Anterior cingulate cortex (tissue), 58 donors: ENCODE measurements around the gene FOXP4.

ENCODE experiments used
- DNase-seq, 58 donors: peaks; one replicate each; lab custom pipeline; 2025; lab: John Stamatoyannopoulos, UW

The FOXP4 gene

DNA sequence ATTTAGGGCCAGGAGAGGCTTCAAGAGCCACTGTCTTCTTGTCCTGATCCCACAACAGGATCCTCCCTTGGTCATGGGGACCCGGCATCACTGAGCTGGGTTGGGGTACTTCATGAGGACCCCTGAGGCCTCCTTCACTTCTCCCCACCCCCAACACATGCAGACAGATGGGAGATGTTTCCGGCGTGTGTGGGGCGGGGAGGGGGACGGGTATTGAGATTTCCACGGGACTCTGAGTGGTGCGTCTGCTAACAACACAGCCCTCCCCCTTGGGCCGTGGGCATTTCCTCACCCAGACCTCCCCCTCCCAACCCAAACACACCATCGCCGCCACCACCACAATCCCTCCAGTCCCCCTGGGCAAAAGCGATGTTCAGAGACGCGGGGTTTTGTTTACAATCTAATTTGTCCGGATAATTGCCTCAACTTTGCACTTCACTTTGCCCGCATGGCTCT is 906 bp upstream of the FOXP4 start:
- DNase-seq, result no peak

DNA sequence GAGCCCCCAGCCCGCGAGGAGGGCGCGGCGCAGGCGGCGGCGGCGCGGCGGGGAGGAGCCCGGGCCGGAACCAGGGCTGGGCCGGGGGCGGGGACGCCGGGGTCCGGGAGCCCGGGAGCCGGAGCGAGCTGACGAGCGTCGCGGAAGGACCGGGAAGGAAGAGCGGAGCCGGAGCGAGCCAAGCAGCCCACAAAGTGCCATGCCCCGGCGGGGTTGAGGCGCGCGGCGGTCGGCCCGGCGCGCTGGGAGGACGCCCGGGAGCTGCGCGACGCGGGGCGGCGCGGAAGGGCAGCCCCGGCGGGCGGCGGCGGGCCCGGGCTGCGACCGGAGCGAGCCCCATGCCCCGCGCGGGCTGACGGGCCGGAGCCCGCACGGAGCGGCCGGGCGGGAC is 289 bp downstream of the FOXP4 start:
- DNase-seq, result peak in 5 of 58 donors; percentile 55 to 77 (median 62)

DNA sequence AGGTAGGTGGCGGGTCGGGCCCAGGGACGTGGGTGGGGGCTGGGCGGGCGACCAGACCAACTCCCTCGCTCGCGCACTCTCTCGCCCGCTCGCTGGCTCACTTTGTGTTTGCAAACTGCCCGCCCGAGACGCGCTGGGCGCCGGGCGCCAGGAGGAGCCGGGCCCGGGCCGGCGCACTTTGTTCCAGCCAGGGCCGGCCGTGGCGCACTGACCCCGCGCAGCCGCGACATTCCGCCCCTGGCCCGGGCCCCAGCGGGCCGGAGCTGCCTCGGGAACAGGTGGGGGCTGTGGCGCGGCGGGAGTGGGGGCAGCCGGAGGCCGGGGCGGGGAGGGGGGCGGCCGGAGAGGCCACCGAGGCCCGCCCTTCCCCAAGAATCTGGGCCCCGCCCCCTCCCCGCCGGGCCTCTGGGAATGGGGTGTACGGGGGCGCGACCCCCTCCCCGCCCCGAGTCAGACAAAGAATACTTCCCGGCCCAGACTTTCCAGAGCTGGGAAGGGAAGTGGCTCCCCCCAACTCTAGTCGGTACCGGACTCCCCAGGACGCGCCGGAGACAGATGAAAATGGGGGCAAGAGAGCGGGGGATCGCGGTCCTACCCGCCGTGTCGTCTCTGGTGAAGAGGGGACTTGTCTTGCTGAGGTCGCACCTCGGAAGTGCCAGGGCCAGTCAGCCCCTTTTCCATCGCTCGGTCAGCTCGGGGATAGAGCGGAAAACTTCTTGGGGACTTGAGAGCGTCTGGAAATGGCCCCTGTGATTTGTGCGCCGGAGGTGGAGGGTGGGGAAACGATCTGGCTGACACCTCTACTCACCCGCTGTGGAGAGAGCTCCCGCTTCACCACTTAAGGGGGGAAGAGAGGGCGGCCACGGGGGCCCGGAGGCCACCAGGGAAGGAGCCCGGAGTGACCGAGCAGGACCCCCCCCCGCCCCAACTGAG is 951 bp downstream of the FOXP4 start:
- DNase-seq, result peak in 15 of 58 donors; percentile 1 to 45 (median 26)

DNA sequence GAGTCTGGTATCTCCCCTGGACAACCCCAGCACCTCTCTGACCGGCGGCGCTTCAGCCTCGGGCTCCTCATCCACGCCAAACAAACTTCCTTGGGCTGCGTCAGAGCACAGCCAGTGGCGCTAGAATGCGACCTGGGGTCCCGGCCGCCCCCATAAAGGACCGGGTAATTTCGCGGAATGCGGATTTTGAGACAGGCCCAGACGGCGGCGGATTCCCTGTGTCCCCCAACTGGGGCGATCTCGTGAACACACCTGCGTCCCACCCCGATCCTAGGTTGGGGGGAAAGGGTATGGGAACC is 1.6 kb downstream of the FOXP4 start:
- no peak for DNase-seq

DNA sequence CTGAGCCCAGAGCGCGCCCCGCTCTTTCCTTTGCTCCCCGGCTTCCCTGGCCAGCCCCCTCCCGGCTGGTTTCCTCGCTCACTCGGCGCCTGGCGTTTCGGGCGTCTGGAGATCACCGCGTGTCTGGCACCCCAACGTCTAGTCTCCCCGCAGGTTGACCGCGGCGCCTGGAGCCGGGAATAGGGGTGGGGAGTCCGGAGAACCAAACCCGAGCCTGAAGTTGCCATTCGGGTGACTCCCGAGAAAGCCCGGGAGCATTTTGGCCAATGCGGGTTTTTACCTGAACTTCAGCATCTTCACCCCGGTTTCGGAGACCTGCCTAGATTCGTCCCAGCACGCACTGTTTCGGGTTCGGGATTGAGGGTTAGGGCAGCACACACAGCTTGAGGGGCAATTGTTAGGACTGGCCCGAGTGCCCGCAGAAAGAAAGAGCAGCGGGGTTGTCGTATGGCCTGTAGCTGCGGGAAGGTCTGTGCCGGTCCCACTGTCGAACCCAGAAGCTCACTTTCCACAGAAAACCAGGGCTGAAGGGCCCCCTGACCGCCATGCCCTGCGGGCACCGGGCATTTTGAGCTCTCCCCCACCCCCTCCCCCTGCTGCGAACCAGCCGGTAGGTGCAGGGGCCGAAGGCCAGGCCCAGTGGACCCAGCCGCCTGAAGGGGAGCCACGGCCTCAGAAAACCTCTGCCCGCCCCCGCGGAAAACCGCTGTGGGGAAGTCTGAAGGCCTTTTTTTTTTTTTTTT is 2.1 kb downstream of the FOXP4 start:
- DNase-seq, result no peak

DNA sequence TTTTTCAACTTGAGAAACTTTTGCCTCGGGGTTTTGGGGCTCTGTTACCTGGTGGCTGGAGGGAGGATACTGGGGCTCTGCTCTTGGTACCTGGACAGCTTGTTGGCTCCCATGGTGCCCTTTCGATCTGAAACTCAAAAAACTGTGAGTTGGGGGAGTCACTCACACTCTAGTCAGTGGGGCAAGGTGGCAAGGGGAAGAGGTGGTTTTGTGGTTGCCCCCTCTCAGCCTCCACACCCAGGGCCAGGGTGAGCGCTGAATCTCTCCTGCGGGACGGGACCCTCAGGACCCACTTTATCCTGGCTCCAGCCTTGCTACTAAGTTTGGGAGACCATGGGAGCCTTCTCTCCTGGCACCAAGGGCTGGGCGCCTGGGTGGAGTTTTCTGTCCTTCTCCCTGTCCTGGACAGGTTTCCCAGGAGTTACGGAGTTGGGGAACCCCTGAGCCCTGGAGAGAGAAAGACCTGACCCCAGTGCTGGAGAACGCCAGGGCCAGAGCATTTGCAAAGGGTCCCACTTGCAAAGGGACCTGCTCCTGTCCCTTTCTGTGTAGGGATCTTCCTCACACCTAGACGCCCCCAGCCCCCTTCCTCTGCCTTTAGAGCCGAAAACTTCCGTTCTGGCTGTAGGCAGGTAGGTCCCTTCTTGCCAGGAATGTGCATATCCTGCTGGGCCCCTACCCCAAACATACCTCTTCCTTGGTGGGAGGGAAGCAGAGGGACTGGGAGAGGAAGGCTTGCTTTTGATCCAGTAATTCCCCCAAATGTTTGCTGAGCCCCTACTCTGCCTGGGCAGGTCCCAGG is 2.9 kb downstream of the FOXP4 start:
- DNase-seq, result no peak

DNA sequence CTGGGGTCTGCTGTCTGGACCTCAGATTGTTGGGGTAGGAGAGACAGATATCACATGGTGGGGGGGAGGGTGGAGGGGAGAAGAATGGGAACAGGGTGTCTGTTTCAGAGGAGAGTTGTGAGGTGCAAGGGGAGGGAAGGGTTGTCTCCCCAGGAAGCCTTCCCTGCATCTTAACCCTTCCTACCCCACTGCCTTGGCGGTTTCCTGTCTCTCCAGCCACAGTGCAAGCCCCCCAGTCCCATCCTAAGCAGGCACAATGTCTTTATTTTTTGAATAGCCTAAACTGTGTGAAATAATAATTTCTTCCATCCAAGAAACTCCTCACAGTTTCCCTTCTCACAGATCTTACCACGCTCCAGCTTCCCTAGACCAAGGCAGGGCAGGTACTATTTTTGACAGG is 3.5 kb downstream of the FOXP4 start:
- DNase-seq, result no peak

DNA sequence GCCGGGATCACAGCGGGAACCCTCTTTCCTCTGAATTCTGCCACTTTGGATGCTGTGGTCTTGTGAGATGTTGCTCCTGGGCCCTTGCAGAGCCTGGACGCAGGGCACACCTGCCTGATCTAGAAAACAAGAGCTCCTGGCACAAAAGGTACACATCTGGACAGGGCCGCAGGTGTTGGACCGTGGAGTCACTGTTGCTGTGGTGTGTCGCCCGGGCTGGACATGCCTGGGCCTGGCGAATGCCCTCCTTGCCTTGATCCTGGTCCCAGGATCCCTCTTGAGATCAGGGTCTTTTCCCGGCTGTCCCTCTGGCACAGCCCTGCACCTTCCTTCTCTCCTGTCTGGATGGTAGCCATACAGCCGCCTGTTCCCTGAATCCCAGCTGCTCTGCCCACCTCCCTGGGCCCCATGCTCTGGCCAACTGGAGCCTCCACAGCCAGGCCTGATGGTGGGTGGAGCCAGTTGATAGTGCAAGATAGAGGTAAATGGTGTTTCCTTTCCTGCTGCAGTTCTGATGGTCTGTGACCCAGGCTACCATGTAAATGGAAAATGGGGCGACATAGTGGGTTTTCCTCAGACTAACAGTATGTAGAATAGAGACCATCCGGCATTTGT is 5.0 kb downstream of the FOXP4 start:
- no peak for DNase-seq

DNA sequence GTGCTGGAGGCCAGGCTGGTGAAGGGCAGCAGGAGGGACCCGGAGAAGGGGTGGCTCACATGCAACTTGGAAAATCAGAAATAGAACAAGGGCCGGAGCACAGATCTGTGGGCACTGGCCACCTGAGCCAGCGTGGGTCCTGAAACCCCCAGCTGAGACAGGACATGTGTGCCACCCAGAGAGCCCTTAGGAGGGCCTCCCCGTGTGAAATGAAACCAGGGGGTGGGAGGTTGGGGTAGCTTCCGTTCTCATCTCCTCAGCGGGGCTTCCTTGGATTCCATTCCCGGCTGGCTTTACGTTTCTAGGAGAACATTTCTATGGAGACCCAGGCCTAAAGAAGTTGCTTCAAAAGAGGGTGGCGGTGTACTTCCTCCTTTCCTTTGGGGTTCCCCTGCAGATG is 5.7 kb downstream of the FOXP4 start:
- DNase-seq, result no peak

DNA sequence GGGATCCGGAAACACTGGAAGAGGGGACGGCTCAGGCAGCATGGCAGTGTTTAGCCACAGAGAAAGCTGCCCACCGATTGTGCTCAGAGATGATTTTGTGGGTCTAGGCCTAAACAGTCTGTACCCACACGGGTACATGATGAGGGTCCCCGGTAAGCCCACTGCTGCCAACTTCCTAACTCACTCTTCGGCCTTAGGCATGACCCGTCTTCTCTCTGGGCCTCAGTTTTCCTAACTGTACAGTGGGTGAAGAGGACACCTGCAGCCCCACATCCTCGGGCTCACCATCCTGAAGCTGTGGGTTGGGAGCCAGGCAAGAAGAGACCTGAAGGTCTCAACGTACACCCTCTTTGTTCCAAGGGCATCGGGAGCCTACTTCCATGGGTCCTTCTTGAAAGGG is 6.5 kb downstream of the FOXP4 start:
- DNase-seq, result no peak

DNA sequence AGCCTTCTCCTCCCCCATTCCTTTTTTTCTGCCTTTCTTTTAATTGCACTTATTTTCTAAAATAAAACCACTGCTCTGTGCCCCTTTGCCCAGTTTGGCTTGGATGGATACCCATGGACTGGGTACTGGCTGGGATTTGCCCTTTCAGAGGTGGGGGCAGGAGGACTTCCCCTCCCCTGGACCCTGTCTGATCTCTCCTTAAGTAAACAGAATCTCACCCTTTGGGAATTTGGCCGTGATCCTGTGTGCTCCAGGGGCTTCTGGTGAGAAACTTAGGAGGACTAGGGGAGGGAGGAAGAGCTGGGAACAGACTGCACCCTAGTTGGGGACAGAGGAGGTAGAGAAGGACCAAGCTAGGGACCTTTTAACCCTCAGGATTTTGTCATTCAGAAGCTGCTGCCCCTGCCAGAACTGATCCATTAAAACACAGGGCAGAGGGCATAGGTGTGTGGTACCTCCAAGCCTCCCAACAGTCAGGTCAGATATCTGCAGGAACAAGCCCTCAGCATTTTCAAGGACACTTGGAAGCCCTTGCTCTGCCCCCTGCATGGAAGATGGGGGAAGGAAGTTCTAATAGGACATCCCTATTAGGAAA is 7.3 kb downstream of the FOXP4 start:
- DNase-seq, result peak in 2 of 58 donors; percentile 4 to 5

DNA sequence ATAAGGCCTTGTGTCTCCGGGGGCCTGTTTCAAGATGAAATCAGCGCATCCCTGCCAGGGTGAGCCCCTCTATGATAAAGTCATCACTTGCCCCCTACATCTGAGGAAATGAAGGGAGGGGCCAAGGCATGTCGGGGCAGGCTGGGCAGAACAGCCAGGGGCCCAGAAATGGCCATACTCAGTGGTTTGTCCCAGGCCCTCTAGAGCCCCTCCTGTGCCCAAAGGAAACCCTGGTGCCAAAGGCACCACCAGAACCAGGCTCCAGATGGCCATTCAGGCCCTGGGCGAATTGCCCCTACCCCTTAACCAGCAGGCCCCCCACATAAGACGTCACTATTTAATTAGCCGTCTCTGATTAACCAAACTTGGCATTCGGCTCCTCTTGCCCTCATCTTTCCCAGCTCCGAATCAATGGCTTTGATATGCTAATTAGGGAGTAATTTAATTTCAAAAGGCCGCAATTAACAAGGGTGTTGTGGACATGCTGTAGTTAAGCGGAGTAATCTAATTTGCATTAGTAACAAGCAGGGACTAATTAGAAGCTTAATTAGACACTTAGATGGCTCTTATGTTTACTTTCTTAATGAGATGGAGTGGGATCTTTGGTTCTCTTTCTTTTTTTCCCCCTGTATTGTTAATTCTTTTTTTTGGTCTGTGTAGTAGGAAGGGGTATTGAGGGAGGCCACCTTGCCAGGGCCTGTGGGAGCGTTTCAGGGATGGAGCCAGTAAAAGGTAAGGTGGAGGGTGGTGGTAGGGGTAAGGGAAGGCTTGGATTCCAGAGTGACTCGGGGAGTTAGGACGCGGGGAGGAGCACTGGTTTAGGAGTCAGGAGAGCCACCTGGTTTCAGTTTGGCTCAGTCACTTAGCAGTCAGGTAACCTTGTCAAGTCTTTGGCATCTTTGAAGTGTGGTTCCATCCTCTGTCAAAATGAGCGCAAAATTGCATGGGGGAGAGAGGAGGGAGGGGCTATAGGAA is 9.4 kb downstream of the FOXP4 start:
- DNase-seq, result peak in 2 of 58 donors; percentile 8 to 17

DNA sequence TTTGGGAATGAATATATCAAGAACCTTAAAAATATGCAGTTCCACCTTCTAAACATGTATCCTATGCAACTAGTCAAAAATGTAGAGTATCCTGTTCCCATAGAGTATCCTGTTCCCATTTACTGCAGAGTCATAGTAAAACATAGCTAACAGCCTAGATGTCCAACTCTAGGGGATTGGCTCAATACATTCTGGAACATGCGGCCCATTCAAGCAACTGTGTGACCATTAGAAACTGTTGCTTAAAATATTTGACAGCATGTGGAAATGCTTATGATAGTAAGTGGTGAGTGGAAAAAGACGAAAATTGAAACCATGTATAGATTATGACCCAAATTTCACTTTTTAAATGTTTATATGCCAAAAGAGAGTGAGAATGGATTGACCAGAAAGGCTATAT is 11.2 kb downstream of the FOXP4 start:
- no peak for DNase-seq

DNA sequence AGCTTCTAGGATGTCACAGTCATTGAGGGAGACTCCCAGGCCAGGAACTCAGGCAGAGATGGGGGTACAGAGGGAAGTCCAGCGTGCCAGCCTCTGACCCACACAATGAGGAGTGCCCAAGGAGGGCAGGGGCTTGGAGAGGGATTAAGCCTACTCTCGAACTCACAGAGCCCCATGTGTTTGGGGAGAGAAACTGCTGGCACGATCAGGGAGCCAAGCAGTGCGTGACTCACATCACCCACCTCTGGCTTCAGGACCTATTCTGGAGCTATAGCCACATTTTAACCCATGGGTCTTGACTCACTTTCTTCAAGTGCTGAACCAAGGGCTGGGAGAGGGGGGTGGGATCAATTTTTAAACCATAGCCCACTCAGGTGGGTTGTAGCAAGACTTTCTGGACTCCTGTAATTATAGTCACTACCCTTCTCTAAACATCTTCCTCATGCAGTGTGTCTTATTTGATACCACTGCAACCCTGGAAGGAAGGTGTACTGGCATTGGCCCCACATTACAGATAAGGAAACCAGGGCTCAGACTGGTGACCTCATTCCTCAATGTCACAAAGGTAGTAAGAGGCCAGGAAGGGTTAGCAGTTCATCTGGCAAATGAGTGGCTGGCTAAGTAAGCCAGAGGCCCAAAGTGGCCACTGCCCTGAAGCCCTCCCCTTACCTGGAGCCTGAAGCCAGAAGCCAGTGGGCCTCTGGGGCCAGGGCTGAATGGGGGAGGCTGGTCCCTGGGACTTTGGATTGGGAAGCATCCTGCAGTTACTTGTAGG is 12.0 kb downstream of the FOXP4 start:
- DNase-seq, result no peak

DNA sequence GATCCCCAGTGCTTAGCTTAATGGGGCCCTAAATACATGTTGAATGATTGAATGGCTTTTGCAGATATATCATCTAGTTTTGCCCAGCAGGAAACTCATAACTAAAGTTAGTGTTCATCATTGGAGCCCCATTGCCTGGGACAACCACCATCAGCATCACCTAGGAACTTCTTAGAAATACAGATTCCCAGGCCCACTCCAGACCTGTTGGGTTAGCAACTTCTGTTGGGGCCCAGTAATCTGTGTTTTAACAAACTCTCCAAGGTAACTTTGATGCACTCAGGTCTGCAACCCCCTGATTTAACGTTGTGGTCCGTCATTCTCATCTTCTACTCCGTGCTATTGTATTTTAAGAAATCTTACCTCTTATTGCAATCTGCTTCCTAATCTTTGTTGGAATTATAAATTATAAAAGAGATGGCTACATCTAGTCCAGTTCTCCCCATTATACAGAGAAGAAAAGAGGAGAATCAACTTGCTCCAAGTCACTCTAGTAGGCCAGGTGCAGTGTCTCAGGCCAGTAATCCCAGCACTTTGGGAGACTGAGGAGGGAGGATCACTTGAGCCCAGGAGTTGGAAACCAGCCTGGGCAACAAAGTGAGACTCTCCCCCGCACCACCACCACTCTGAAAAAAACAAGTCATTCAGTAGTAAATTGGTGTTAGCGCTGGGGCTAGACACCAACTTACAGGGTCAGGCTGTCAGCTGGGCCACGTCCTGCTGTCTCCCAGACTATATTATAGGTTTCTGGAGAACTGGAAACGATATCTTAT is 13.7 kb downstream of the FOXP4 start:
- no peak for DNase-seq

DNA sequence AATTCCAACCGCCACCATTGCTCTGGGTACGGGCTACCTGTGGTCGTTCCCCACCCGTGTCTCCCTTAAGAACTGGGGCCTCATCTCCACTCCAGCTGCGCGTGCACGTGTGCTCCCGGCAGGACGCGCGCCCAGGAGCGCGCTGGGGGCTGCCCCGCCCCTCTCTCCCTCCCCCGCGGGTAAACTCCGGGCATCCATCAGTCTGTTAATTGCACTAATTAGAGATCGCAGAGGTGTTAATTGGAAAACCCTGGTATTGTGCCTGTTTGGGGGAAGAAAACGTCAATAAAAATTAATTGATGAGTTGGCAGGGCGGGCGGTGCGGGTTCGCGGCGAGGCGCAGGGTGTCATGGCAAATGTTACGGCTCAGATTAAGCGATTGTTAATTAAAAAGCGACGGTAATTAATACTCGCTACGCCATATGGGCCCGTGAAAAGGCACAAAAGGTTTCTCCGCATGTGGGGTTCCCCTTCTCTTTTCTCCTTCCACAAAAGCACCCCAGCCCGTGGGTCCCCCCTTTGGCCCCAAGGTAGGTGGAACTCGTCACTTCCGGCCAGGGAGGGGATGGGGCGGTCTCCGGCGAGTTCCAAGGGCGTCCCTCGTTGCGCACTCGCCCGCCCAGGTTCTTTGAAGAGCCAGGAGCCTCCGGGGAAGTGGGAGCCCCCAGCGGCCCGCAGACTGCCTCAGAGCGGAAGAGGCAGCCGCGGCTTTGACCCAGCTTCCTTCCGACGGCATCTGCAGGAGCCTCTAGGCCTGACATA is 14.4 kb downstream of the FOXP4 start:
- peak in 2 of 58 donors; percentile 5 to 25 for DNase-seq

DNA sequence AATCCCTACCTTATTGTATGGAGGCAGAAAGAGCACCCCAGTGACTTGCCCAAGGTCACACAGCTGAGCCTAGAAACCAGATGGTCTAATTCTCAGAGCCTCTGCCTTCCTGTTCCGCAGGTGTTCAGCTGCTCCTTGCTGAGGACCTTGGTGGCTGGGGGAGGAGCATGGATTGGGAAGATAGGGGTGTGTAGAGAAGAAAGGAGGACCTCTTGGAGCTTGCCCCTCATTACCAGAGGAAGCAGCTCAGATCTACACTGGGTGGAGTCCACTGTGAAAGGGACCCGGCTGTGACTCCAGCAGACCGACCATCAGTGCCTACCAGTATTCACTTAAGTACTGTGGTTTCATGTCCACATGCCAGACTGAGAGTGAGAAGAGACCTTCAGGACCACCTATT is 15.2 kb downstream of the FOXP4 start:
- no peak for DNase-seq
